HepG2 (cell line): ENCODE data around the gene GUSB. TPM values are rescaled to one million over a fixed set of nuclear protein-coding genes. Genes with fewer than 3 reads are reported as not detected.

Experiments
- KMT2A ChIP-seq: sonication (generic); formaldehyde crosslinking; IDR thresholded peaks from 2 replicates; pipeline ENCODE4 v1.4.0; 2020; ENCODE audit warnings: missing genetic modification reagents
- MIXL1 ChIP-seq: IDR thresholded peaks from 2 replicates; pipeline ENCODE4 v1.6.1; 2016
- MLLT10 ChIP-seq: sonication (generic); formaldehyde crosslinking; IDR thresholded peaks from 2 replicates; pipeline ENCODE4 v1.4.0; 2020; ENCODE audit warnings: missing genetic modification reagents
- PITX1 ChIP-seq: sonication (generic); formaldehyde crosslinking; IDR thresholded peaks from 2 replicates; pipeline ENCODE4 v1.5.1; 2020; ENCODE audit warnings: mild to moderate bottlenecking, missing genetic modification reagents
- SALL2 ChIP-seq: sonication (generic); formaldehyde crosslinking; IDR thresholded peaks from 2 replicates; pipeline ENCODE4 v1.8.1; 2023; ENCODE audit warnings: mild to moderate bottlenecking, missing genetic modification reagents, inconsistent platforms
- SNAPC4 ChIP-seq: sonication (generic); formaldehyde crosslinking; IDR thresholded peaks from 2 replicates; pipeline ENCODE4 v1.4.0; 2020; ENCODE audit warnings: mild to moderate bottlenecking, missing genetic modification reagents
- SP5 ChIP-seq: IDR thresholded peaks from 2 replicates; pipeline ENCODE4 v1.6.1; 2016; ENCODE audit warnings: low read depth, borderline replicate concordance
- ZBTB4 ChIP-seq: sonication (generic); formaldehyde crosslinking; IDR thresholded peaks from 2 replicates; pipeline ENCODE4 v1.4.0; 2020; ENCODE audit warnings: missing genetic modification reagents, mild to moderate bottlenecking, borderline replicate concordance
- ZNF230 ChIP-seq: sonication (generic); formaldehyde crosslinking; IDR thresholded peaks from 2 replicates; pipeline ENCODE4 v1.4.0; 2020; ENCODE audit warnings: mild to moderate bottlenecking, missing genetic modification reagents
- ZNF317 ChIP-seq: sonication (generic); formaldehyde crosslinking; IDR thresholded peaks from 2 replicates; pipeline ENCODE4 v1.5.0; 2020; ENCODE audit warnings: mild to moderate bottlenecking, missing genetic modification reagents
- ZNF335 ChIP-seq: sonication (generic); formaldehyde crosslinking; IDR thresholded peaks from 2 replicates; pipeline ENCODE4 v1.4.0; 2020; ENCODE audit warnings: missing genetic modification reagents
- ZNF547 ChIP-seq: sonication (generic); formaldehyde crosslinking; IDR thresholded peaks from 2 replicates; pipeline ENCODE4 v1.5.1; 2020; ENCODE audit warnings: mild to moderate bottlenecking, missing genetic modification reagents
- ZNF777 ChIP-seq: sonication (generic); formaldehyde crosslinking; IDR thresholded peaks from 2 replicates; pipeline ENCODE4 v1.4.0; 2020; ENCODE audit warnings: missing genetic modification reagents
- polyA plus RNA-seq, 8 experiments: library from polyadenylated mRNA; depleted of rRNA in 3 of 8; stranded (reverse) in 7 of 8; unstranded in 1 of 8; fragments of >200 nt; fragmentation: Illumina TruSeq in 4 of 8; extraction: Trizol in 4 of 8; gene quantifications; 2 replicates each; pipeline versions ENCODE4 v1.2.1 to v1.2.3, GENCODE V29; 2011 to 2016; ENCODE audit warnings: low read depth in 4 of 8, missing spikeins in 1 of 8, mixed read lengths in 1 of 8; ENCODE audit not compliant: insufficient read depth in 1 of 8
- total RNA-seq, 5 experiments: library from RNA; depleted of rRNA; stranded (reverse); fragments of >200 nt; fragmentation: Illumina TruSeq; extraction: Trizol; gene quantifications; 2 replicates each; pipeline ENCODE4 v1.2.3, GENCODE V29; 2016; ENCODE audit warnings: low read depth in 1 of 5
- TF ChIP-seq, protein P1 (sequence below): fragments of 450-650 bp; IDR thresholded peaks from 2 replicates; pipeline ENCODE4 v1.6.1; 2017
- TF ChIP-seq, protein P2 (sequence below): sonication (generic); formaldehyde crosslinking; IDR thresholded peaks from 2 replicates; pipeline ENCODE4 v1.5.0; 2020; ENCODE audit warnings: mild to moderate bottlenecking, missing genetic modification reagents, borderline replicate concordance

The GUSB gene
- total and polyA plus RNA-seq, 2 of the 13 experiments (the other 11 are each of a cell fraction or from before 2014, with no cell fraction given), result 18.8 to 60.0 TPM

- TF ChIP-seq SNAPC4 (CRISPR knock-in tag), result no peak
- TF ChIP-seq, protein P1, sequence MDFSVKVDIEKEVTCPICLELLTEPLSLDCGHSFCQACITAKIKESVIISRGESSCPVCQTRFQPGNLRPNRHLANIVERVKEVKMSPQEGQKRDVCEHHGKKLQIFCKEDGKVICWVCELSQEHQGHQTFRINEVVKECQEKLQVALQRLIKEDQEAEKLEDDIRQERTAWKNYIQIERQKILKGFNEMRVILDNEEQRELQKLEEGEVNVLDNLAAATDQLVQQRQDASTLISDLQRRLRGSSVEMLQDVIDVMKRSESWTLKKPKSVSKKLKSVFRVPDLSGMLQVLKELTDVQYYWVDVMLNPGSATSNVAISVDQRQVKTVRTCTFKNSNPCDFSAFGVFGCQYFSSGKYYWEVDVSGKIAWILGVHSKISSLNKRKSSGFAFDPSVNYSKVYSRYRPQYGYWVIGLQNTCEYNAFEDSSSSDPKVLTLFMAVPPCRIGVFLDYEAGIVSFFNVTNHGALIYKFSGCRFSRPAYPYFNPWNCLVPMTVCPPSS, result no peak
- TF ChIP-seq ZNF777, result peak; percentile 94
- peak; percentile 92 for TF ChIP-seq ZNF335 (CRISPR knock-in tag)
- TF ChIP-seq, protein P2, sequence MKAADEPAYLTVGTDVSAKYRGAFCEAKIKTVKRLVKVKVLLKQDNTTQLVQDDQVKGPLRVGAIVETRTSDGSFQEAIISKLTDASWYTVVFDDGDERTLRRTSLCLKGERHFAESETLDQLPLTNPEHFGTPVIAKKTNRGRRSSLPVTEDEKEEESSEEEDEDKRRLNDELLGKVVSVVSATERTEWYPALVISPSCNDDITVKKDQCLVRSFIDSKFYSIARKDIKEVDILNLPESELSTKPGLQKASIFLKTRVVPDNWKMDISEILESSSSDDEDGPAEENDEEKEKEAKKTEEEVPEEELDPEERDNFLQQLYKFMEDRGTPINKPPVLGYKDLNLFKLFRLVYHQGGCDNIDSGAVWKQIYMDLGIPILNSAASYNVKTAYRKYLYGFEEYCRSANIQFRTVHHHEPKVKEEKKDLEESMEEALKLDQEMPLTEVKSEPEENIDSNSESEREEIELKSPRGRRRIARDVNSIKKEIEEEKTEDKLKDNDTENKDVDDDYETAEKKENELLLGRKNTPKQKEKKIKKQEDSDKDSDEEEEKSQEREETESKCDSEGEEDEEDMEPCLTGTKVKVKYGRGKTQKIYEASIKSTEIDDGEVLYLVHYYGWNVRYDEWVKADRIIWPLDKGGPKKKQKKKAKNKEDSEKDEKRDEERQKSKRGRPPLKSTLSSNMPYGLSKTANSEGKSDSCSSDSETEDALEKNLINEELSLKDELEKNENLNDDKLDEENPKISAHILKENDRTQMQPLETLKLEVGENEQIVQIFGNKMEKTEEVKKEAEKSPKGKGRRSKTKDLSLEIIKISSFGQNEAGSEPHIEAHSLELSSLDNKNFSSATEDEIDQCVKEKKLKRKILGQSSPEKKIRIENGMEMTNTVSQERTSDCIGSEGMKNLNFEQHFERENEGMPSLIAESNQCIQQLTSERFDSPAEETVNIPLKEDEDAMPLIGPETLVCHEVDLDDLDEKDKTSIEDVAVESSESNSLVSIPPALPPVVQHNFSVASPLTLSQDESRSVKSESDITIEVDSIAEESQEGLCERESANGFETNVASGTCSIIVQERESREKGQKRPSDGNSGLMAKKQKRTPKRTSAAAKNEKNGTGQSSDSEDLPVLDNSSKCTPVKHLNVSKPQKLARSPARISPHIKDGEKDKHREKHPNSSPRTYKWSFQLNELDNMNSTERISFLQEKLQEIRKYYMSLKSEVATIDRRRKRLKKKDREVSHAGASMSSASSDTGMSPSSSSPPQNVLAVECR (CRISPR knock-in tag), result peak; percentile 98
- peak; percentile 86 for TF ChIP-seq SP5 (CRISPR knock-in tag)
- TF ChIP-seq MIXL1 (CRISPR knock-in tag), result peak; percentile 82
- TF ChIP-seq ZBTB4 (CRISPR knock-in tag), result peak; percentile 93; the same call in 1 of the 2 replicates
- TF ChIP-seq ZNF547 (CRISPR knock-in tag), result peak; percentile 95
- TF ChIP-seq PITX1 (CRISPR knock-in tag), result peak; percentile 54; the same call in 1 of the 2 replicates
- TF ChIP-seq ZNF317 (CRISPR knock-in tag), result peak; percentile 53
- TF ChIP-seq MLLT10 (CRISPR knock-in tag), result no peak
- 0 out of 2 replicates have a peak, but pooled peaks have one; percentile 69 for TF ChIP-seq ZNF230 (CRISPR knock-in tag)
- peak; percentile 96 for TF ChIP-seq SALL2 (CRISPR knock-in tag)
- peak; percentile 96 for TF ChIP-seq KMT2A (CRISPR knock-in tag)
Measured at GRCh38 chr7:65981965-65982792, at the start of gene GUSB (continued).
